HG03066 (cell line): ENCODE results near the gene ING4.

ENCODE experiments used
- ATAC-seq: cut with Tn5 transposase; IDR thresholded peaks from one replicate; pipeline ENCODE4 v1.9.1; 2021; ENCODE audit warnings: low read depth; ENCODE audit not compliant: unreplicated experiment

The ING4 gene

GRCh38 chr12:6612652-6613014 is 50.3 kb downstream of the ING4 start:
- no peak for ATAC-seq

- no peak for ATAC-seq
Measured at GRCh38 chr12:6612247-6612646, 50.7 kb downstream of the ING4 start.

GRCh38 chr12:6608592-6609281 is 54.2 kb downstream of the ING4 start:
- no peak for ATAC-seq

GRCh38 chr12:6607751-6608591 is 54.9 kb downstream of the ING4 start:
- no peak for ATAC-seq

GRCh38 chr12:6606331-6607131 is 56.4 kb downstream of the ING4 start:
- ATAC-seq, result no peak

GRCh38 chr12:6605421-6606330 is 57.2 kb downstream of the ING4 start:
- no peak for ATAC-seq

- ATAC-seq, result no peak
Measured at GRCh38 chr12:6604259-6605029, 58.5 kb downstream of the ING4 start.

- ATAC-seq, result no peak
Measured at GRCh38 chr12:6603095-6603567, 59.8 kb downstream of the ING4 start.

- no peak for ATAC-seq
Measured at GRCh38 chr12:6602526-6602925, 60.4 kb downstream of the ING4 start.
